ENCODE results near the gene PACSIN1.

- TF ChIP-seq EZH2 (IDR thresholded peaks at IDR 0.05; ENCODE audit: borderline replicate concordance, insufficient read depth, low read length, poor library complexity, severe bottlenecking) (no peak), RAD21 (conservative IDR thresholded peaks at IDR 0.05) (no peak)
- TF ChIP-seq, protein P1, sequence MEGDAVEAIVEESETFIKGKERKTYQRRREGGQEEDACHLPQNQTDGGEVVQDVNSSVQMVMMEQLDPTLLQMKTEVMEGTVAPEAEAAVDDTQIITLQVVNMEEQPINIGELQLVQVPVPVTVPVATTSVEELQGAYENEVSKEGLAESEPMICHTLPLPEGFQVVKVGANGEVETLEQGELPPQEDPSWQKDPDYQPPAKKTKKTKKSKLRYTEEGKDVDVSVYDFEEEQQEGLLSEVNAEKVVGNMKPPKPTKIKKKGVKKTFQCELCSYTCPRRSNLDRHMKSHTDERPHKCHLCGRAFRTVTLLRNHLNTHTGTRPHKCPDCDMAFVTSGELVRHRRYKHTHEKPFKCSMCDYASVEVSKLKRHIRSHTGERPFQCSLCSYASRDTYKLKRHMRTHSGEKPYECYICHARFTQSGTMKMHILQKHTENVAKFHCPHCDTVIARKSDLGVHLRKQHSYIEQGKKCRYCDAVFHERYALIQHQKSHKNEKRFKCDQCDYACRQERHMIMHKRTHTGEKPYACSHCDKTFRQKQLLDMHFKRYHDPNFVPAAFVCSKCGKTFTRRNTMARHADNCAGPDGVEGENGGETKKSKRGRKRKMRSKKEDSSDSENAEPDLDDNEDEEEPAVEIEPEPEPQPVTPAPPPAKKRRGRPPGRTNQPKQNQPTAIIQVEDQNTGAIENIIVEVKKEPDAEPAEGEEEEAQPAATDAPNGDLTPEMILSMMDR (IDR thresholded peaks at IDR 0.05; ENCODE audit: poor library complexity, severe bottlenecking), result no peak
Observed at GRCh38 chr6:34538581-34538980, 72.7 kb downstream of the PACSIN1 start.
